Nephron (organoid): ENCODE results near the gene GRIA1.

Source experiments
- H3K27ac Mint-ChIP-seq, 3 experiments: 2 replicates each; pipeline ENCODE4 v1.8.0; 2020; ENCODE audit warnings: mixed read lengths in 3 of 3, mild to moderate bottlenecking in 2 of 3, moderate library complexity in 1 of 3
- H3K27me3 Mint-ChIP-seq: 2 replicates; pipeline ENCODE4 v1.8.0; 2021; ENCODE audit warnings: low read depth, mild to moderate bottlenecking, moderate library complexity, mixed read lengths
- H3K36me3 Mint-ChIP-seq: 2 replicates; pipeline ENCODE4 v1.8.0; 2020; ENCODE audit warnings: low read depth, mixed read lengths
- H3K4me1 Mint-ChIP-seq: 2 replicates; pipeline ENCODE4 v1.8.0; 2020; ENCODE audit warnings: mixed read lengths
- H3K4me3 Mint-ChIP-seq, 3 experiments: 2 replicates each; pipeline ENCODE4 v1.8.0; 2020; ENCODE audit warnings: mild to moderate bottlenecking in 3 of 3, mixed read lengths in 3 of 3, moderate library complexity in 2 of 3
- H3K9me3 Mint-ChIP-seq: 2 replicates; pipeline ENCODE4 v1.8.0; 2020; ENCODE audit warnings: mixed read lengths
- TF ChIP-seq, protein P1 (sequence below), 3 experiments: fragments of 200-600 bp; sonication (generic); IDR thresholded peaks; one replicate each; pipeline ENCODE4 v1.5.0; 2021; ENCODE audit warnings: antibody characterized with exemption in 3 of 3; ENCODE audit not compliant: unreplicated experiment in 3 of 3

Gene GRIA1

DNA sequence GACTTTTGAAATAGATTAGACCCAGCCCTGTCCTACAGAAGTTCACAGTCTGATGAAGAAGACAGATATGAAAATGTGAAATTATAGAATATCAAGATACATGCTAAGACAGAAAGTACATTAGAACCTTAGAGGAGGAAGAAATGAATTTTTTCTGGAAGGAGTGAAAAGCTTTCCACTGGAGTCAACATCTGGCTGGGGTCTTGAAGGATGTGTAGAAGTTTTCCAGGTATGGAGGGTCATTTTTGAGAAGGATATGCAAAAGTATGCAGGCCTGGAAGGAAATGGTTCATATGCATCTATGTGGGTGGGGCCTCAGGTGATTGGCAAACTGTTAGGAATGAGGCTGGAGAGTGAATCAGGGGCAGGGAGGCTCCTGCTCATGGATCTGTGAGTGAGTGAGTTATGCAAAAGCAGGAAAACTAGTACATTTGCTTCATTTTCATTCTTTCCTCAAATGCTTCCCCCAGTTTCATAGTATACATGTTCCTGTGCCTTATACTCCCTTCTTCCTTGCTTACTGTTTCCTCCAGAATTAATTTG, 142.3 kb downstream of the GRIA1 start:
- TF ChIP-seq, protein P1, sequence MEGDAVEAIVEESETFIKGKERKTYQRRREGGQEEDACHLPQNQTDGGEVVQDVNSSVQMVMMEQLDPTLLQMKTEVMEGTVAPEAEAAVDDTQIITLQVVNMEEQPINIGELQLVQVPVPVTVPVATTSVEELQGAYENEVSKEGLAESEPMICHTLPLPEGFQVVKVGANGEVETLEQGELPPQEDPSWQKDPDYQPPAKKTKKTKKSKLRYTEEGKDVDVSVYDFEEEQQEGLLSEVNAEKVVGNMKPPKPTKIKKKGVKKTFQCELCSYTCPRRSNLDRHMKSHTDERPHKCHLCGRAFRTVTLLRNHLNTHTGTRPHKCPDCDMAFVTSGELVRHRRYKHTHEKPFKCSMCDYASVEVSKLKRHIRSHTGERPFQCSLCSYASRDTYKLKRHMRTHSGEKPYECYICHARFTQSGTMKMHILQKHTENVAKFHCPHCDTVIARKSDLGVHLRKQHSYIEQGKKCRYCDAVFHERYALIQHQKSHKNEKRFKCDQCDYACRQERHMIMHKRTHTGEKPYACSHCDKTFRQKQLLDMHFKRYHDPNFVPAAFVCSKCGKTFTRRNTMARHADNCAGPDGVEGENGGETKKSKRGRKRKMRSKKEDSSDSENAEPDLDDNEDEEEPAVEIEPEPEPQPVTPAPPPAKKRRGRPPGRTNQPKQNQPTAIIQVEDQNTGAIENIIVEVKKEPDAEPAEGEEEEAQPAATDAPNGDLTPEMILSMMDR (IDR thresholded peaks at IDR 0.05; ENCODE audit: unreplicated experiment in 3 of 3) = no peak
- no peaks in the 10 kb centered on the region for H3K9me3 Mint-ChIP-seq
- H3K4me3 Mint-ChIP-seq = no peak overlapping the region
- H3K27ac Mint-ChIP-seq = no peak overlapping the region
- no peaks in the 10 kb centered on the region for H3K27me3 Mint-ChIP-seq
- no peaks in the 10 kb centered on the region for H3K36me3 Mint-ChIP-seq
- H3K4me1 Mint-ChIP-seq = no peaks in the 10 kb centered on the region

DNA sequence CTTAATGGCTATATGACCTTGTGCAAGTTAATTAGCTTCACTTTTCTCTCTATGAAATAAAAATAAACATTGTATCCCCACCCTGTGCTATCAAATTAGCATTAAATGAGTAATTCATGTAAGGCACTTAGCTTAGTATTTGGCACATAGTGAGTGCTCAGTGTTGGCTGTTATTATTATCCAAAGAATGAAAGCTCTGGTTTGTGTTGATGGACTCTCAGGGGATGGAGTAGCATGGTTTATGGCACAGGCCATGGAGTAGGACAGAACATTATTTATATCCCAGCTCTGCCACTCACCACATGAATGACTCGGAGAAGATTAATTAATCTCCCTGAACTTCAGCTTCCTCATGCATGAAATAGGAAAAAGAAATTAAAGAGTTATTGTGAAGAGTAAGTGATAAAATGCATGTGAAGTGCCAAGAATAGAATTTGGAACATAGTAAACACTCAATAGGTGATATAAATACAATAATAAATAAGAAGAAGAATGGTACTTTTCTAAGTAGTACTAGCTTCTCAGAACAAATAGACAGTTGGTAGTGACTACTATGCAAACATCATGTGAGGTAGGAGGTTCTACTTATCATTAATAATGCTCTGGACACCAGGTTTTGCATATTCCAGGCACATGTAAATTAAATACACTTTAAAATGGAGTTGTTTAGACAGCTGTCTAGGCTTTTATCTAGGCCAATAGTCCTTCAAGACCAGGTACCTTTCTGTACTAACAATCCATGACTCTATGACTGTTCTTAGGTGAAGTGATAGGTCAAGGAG, 146.4 kb downstream of the GRIA1 start:
- TF ChIP-seq, protein P1 (IDR thresholded peaks at IDR 0.05; ENCODE audit: unreplicated experiment in 3 of 3) = no peak
- Mint-ChIP-seq H3K4me1 (peaks cover 5% of the 10 kb centered on the region), H3K27me3 (no peaks in the 10 kb centered on the region)

DNA sequence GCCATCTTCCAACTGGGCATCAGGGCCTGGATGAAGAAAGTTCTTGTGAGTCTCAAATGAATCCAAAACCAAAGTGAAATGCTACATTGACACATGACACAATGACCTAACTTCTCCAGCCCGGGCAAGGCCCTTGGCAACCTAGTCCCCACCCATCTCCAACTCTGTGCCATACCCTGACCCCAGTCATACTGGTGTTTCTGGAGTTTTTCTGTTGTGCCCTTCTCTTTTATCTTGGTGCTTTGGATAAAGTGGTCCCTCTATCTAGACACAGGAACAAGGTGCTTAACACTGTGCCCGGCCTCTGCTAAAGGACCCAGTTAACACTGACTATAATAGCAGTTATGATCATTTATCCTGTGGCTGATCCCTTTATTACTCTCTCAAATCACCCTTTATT, 149.8 kb downstream of the GRIA1 start:
- Mint-ChIP-seq H3K27ac (no peak overlapping the region), H3K4me1 (peaks cover 5% of the 10 kb centered on the region), H3K36me3 (no peaks in the 10 kb centered on the region), H3K27me3 (no peaks in the 10 kb centered on the region), H3K4me3 (no peak overlapping the region), H3K9me3 (no peaks in the 10 kb centered on the region)
- TF ChIP-seq, protein P1 (IDR thresholded peaks at IDR 0.05; ENCODE audit: unreplicated experiment in 3 of 3) = no peak

More for the DNA sequence above, 146.4 kb downstream of the GRIA1 start:
- H3K27ac Mint-ChIP-seq = no peak overlapping the region
- H3K9me3 Mint-ChIP-seq = no peaks in the 10 kb centered on the region
- H3K4me3 Mint-ChIP-seq = no peak overlapping the region
- H3K36me3 Mint-ChIP-seq = no peaks in the 10 kb centered on the region

DNA sequence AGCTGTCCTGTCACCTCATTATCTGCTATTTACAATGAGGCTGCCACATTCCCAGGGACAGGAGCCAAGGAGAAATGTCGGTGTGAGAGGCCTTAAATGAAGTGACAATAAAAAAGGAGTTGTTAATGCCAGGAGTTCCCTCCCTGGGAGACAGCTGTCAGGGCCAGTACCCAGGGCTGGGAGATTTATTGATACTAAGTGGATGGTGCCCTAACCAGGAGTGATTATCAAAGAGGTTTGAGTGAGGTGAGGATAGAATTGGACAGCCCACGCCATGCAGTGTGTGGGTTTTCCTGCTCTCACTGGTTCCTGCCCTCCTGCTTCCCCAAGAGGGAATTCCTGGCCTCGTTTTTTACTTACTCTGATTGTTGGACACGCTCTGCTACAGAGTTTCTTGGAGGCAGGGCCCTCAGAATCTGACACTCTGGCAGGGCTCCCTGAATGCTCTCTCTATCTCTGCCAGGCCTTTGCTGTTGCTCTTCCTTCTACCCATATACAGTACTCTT, 150.8 kb downstream of the GRIA1 start:
- TF ChIP-seq, protein P1 (IDR thresholded peaks at IDR 0.05; ENCODE audit: unreplicated experiment in 3 of 3) = no peak
- Mint-ChIP-seq H3K27me3 (no peaks in the 10 kb centered on the region), H3K9me3 (no peaks in the 10 kb centered on the region), H3K27ac (no peak overlapping the region), H3K4me1 (peaks cover 5% of the 10 kb centered on the region), H3K4me3 (no peak overlapping the region), H3K36me3 (no peaks in the 10 kb centered on the region)

DNA sequence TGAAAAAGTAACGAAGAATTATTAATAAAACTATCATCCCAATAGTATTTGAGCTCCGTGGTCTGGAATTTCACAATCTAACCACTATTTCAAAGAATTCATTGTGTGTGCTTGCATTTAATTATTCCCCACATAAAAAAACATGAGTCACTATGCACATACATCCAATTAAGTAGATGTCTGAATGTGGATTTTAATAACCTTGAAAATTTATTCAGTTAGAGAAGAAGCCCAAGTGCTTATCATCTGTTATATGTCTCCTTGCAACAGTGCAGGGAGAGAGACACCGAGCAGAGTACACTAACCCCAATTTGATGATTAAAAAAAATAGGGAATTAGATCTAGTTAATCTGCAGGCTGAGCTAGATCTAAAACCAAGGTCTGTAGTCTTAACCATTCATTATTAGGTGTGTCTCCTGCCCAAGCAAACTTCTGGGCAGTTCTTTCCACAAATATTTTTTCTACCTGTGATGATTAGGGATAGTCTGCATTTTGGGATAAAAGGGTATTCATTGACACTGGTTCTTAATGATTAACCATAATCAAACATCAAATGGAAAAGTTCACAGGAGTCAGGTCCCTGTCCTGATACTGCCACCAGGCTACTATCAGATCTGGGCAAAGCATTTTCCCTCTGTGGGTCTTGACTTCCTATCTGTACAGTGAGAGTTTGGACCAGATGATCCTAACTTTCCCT, 164.2 kb downstream of the GRIA1 start:
- TF ChIP-seq, protein P1 (IDR thresholded peaks at IDR 0.05; ENCODE audit: unreplicated experiment in 3 of 3) = no peak
- Mint-ChIP-seq H3K27ac (no peak overlapping the region), H3K4me1 (no peaks in the 10 kb centered on the region), H3K4me3 (no peak overlapping the region), H3K36me3 (no peaks in the 10 kb centered on the region), H3K9me3 (no peaks in the 10 kb centered on the region), H3K27me3 (peaks cover 6% of the 10 kb centered on the region)
